Inferior parietal cortex (tissue), 1 donor: ENCODE measurements around the gene KCNMA1.
A peak's percentile ranks its signal among the peaks of the same experiment; 100 is the strongest.
"Not testable (repeated sequence)": the region's sequence is repeated elsewhere in the genome, so short reads cannot be mapped to it uniquely, and the experiment has no call there.

Experiments
- DNase-seq: peaks from one replicate; pipeline ENCODE4 v3.0.0-alpha.2; 2016; ENCODE audit errors: extremely low spot score

KCNMA1 gene

DNA sequence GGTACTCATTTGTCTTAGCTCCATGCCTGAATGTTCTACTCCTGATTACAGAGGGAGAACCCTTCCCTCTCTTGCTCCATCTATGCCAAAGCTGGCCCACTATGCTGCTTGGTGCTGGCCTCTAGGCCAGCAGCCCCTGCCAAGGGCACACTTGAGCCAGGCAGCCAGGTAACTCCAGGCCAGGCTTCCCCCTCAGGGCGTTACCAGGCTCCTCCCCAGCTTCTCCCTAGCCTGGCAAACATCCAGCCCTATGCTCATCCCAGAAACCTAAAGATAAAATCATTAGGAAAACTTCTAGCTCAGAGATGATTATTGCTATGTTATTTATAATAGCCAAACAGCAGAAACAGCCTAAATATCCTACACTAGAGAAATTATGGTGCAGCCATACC is 103.7 kb downstream of the KCNMA1 start:
- DNase-seq = no peak

DNA sequence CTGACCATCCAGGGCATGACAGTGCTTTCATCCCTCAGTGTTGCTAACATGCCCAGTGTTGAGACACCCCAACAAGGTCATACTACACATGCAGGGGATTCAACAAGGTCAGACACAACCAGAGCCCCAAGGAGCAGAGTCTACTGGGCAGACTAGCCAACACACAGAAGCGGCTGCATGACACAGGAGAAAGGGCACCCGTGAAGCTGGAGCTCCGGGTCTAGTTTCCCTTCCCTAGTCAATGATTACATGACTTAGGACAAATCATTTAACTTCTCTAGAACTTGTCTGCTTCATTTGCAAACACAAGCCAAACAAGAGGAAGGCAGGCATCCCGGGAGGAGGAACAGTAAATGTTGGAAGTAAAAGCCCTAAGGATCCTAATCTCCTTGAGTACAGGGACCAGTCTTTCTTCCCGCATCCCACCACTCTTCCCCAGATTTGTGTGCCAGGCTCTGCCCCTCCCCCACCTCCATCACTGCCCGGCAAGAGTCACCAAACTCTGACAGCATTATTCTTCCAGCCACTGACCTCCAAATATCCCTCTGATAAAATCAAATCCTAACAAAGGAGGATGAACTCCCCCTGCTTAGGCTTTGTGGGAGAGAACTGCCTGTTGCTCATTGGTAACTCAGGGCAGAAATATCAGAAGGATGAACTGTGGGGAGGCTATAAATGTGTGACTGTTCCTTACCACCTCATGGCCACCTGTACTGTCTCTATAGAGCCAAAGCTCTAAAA is 104.3 kb downstream of the KCNMA1 start:
- no peak for DNase-seq

DNA sequence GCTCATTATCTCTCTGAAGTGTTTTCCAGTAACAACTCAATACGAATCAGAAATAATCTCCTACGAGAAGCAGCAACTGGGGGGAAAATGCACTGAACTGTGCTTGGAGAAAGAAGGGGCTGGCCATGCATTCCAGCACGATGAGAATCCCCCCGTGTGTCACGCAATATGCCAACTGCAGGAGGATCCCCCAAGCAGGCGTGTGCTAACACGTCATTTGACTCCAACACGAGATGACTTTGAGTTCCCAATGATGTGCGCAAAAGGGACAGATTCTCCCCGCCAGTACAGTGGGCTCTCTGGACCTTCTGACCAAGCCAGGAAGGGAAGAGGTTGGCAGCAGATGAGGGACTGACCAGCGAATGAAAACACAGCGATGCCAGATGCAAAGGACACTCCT is 105.5 kb downstream of the KCNMA1 start:
- DNase-seq = no peak

DNA sequence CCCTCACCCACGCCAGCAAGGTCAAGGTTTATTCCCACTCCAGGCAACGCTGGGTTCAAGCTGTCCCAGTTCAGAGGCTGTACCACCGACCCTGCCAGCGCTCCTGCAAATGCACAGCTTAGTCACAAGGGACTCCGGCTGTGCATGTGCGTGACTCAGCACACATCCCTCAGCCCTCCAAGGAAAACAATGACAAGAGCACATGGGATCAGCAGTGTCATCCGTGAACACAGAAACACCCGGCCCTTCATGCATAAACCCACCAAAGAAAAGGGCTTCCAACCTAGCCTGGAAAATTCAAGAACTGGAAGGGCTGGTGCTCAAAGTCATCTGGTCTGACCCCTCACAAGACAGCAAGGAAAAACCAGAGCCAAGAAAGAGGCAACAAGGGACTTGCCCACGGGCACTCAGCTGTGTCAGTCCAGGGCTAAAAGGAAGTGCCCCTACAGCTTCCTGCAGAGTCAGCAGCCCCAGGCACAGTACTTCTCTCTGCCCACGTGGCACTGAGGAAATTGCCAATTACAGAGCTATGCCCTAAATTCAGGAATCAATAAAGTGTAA is 106.1 kb downstream of the KCNMA1 start:
- peak; percentile 34 for DNase-seq

DNA sequence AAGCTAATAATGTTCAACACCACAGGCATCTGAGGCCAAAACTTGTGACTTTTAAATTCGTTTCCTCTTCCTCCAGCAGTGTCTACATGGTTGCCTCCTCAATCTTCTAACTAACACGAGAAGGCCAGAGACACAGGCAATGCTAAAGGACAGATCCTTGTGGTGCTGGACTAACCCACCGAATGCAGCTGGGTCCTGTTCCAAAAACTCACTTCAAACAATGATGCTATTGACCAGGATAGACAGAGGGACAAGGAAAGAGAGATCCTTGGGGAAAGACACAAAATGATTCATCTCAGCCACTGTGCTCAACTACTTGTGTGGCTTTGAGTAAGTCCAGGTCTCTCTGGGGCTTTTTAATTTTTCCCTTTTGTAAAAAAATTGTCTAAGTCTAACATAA is 107.6 kb downstream of the KCNMA1 start:
- DNase-seq = no peak

DNA sequence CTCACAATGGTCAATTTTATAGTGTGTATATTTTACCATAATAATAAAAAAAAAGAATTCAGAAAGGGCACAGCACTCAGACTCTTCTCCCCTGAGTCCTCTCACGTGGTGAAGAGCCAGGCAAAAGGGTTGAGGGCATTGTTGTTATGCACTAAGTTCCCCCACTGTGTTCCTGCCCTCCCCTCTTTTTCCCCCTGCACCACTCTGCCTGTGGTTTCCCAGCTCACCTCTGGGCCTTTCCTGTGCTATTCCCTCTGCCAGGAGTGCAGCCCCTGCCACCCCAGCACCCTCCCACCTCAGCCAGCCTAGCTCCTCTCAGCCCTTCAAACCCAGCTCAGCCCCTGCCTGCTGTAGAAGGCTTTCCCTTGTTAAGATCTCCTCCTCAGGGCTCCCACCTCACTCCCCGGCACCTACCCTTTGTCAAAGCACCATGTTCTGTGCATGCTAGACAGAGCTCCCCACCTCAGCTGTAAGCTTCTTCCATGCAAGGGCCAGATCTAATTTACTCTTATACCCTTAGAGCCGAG is 108.5 kb downstream of the KCNMA1 start:
- no peak for DNase-seq

DNA sequence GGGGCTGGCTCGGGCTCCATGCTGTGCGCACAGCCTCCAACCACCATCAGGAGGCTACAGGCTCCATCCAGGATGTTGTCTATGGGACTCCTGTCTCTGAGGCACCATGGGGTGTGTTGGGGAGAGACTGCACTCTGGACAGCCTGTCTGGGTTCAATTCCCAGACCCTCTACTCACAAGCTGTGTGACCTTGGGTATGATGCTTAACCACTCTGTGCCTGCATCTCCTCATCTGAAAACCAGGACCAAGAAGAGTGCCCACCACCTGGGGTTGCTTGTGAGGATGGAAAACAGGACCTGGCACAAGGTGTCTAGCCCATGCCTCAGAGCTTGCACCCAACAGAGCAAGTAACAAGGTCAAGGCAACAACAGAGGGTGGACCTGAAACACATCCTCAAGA is 109.8 kb downstream of the KCNMA1 start:
- DNase-seq = no peak

DNA sequence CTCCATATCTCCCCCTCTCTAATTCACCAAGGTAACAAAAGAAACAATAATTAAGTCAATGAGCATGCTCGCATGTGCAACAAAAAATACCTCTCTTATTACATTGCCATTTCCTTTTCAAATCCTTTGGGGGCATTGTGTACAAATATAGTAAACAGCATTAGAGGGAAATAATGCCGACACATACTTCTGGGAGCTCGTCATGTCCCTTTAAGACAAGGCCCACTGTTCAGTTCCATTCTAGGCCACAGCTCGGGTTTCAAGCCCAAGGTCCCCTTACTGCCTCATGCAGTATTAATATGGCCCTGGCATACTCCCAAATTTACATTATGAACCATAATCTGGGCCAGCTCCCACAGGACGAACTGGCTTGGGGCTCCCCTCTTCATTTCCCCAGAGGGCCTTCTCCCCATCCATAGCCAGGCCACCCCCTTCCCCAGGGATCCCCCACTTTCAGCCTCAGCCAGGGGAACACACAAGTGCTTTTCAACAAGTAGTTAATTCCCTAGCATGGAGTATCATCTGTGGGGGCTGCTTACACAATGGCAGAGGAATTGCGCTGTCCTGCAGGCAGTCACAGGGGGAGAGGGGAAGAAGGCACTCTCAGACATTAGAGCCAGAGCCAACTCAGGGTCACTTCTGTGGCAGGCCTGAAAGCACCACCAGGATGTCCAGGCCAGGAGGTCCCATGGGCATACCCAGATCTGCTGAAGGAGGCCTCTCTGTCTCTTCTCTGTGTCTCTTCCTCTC is 110.6 kb downstream of the KCNMA1 start:
- DNase-seq = no peak

DNA sequence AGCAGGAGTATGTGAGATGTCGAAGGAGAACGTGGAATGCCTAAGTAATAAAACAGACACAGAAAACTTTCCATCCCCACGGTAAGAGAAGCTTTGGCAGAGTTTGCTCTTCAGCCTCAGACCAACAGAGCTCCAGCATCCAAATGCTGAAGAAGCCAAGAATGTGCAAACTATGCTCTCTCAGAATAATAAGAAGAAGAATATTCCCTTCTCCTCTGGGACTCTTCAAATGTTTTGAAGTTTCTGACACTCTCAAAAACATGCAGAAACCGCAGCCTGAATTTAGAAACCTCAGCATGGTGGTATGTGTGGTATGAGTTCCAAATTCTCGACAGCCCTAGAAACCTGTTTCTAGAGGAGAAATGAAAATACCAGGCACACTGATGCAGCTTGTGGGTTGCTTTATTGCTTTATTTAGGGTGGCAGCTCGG is 113.3 kb downstream of the KCNMA1 start:
- no peak for DNase-seq

DNA sequence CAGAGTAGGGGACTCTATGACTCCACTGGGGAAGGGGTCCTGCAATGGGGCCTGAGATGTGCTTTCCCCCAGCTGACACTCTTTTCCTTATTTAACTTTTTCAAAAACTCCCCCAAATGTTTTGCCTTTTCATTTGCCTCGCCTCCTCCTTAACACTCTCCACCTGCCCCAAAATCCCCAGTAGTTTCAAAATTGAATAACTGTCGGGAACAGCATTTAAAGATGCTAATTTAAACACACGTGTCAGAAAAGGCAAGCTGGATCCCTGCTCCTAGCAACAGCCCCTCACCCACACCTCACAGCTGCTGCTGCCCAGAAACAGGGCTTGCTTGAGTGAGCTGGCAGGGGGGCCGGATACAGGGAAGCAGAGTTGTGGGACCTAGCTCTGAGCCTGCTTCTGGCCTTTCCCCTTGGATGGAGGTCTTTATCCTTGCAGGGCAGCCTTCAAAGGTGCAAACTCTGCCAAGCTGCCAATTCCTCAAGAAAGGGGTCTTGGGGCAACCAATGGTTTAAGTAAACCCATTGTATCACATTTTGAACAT is 115.3 kb downstream of the KCNMA1 start:
- DNase-seq = no peak

DNA sequence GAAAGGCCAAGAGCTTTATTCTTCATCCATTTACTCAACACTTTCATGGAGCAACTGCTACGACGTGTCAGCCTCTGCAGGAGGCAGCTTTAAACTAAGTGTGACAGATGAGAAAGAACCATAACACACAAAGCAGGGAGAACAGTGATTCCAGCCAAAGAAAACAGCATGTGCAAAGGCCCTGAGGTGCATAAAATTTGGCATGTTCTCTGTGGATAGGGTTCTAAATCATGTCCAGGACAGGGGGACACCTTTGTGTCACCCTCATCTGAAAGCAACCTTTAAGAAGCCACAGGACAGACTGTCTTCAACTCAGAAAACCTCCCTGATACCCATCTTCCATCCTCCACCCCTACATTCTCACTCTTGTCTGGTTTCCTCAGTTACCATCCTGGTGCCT is 116.6 kb downstream of the KCNMA1 start:
- DNase-seq = no peak

DNA sequence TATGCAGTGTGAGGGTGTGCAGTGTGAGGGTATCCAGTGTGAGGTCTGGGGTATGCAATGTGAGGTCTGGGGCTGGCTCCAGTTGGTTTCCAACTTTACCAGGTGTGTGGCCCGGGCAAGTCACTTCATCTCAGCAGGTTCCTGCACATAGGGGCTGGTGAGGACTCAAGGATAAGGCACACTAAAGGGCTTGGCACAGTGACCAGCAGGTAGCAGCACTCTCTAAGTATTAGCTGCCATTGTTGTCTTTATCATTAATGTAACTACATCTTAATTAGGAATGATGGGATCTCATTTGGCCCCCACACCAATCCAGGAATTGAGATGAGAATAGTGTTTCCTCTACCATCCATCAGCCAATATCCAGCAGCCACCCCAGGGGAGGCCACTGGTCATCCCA is 117.3 kb downstream of the KCNMA1 start:
- DNase-seq = no peak

DNA sequence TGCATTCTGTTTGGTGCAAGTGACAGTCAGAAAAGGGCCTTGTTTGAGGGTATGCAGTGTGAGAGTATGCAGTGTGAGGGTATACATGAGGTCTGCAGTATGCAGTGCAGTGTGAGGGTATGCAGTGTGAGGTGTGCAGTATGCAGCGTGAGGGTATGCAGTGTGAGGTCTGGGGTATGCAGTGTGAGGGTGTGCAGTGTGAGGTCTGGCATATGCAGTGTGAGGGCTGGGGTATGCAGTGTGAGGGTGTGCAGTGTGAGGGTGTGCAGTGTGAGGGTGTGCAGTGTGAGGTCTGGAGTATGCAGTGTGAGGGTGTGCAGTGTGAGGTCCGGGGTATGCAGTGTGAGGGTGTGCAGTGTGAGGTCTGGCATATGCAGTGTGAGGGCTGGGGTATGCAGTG is 117.8 kb downstream of the KCNMA1 start:
- DNase-seq = not testable (repeated sequence)

DNA sequence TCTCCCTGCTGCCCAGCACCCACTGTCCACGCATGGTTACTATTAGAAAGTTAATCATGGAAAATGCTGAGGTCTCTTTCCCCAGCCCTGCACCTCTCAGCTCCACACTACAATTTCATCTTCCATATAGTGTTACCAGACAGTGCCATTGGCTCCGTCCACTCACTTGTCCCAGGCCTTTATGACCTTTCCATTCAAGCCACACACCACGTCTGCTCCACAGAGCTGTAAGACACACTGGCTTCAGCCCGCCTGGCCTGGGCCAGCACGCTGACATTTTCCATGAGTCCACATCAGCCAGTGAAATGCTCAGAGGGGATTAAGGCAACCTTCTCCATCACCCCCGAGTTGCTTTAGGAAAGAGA is 118.7 kb downstream of the KCNMA1 start:
- no peak for DNase-seq

DNA sequence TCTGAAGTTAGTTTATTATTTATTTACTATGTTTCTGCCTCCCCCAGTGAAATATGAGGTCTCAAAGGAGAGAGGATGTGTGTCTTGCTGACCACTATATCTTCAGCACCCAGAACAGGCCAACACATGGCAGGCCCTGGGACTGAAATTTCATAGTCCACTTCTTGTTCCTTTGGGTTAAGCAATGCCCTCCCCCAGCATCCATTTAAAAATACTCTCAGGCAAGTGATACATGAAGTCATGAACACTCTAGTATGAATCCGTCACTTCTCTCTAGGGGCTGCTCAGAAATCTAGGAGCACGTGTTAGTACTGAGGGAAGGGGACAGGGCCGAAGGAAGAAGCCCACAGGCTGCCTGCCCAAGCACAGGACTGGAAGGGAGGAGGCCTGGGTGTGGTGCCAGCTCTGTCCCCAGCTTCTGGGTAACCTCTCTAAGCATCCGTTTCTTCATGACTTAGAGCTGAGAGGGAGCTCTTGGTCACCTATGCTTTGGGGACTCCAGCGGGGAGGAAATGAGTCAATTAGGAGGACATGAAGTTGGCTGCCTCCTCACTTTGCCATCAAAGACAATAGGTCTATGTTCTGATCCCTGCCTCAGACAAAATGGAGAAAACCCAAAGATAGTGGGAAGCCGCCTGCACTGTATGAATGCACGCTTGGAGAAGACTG is 119.2 kb downstream of the KCNMA1 start:
- no peak for DNase-seq

DNA sequence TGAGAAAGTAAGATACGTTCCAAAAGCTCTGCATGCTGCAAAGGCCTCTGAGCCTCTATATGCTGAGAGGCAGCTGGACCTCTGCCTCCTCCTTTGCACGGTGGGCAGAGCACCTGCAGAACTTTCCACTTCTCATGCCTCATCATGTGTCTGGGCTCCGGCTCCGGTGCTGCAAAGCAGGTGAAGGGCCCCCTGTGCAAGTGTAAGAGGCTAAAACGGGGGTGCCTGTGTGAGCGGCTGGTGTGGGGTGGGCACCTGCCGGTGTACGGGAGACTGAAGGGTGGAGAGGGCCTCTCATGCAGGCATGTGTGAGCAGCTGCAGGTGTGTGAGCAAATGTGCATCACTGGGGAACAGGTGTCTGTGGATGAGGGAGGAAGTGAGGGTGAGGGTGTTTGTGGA is 121.0 kb downstream of the KCNMA1 start:
- no peak for DNase-seq

DNA sequence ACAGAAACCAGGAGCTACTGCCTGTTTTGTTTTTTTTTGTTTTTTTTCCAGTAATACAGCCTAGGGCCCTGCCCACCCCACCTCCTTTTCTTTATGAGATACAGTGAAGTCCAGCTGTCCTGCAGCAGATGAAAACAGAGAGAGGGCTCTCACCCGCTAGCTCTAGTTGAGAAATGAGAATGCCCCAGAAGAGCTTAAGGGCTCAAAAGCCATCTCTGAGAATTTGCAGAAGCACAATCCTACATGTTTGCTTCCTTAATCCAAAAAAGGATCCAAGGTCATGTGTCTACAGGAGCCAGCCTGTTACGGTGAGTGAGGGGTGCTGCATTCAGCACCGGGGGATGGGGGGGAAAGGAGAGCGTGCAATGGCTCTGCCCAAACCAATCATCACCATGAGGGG is 122.7 kb downstream of the KCNMA1 start:
- no peak for DNase-seq

DNA sequence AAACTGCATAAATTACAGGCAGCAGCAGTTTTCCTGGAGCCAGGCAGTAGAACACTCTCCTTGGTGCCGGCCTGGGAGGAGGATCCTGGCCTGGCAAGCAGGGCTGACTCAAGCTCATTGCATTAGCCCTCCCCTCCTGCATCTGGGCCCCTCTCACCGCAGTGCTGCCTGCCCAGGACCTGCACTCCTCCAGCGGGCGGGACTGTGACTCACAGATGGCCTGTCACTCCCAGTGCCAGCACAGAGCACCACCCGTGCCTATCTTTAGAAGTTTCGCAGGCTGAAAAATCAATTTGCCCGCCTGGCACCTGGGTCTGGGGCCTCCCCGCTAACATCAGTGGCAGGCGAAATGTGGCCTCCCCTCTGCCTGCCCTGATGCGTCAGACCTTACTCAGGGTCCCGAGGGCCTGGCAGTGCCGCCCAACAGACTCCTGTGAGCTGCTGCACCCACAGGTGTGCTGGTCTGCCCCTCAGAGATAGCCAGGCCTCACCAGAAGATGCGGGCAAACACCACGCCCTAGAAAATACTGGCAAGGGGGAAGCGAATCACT is 123.8 kb downstream of the KCNMA1 start:
- no peak for DNase-seq

DNA sequence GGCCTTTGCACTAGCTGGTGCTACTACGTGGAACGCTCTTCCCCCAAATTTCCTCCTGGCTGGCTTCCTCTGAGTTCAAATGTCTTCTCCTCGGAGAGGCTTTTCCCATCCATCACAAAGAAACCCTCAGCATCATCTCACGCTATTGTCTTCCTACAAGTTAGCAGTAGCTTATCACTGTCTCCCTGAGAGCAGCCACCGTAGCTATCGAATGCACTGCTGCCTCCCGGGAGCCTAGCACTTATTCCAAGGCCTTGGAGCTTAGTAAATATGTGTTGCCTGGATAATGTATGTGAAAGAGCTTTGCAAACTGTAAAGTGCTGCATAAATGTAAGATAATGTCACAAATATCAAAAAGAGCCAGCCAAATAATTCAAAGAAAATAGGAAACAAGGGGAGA is 124.4 kb downstream of the KCNMA1 start:
- DNase-seq = no peak

DNA sequence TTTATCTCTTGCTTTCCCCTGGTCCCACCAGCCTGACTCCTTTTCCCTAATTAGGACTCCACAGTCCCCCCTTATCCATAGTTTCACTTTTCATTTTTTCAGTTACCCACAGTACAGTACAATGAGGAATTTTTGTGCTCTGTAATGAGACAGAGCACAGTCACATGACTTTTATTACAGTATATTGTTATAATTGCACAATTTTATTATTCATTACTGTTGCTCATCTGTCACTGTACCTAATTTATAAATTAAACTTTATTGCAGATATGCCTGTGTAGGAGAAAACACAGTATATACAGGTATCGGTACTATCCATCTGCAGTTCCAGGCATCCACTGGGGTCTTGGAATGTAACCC is 125.4 kb downstream of the KCNMA1 start:
- DNase-seq = no peak

DNA sequence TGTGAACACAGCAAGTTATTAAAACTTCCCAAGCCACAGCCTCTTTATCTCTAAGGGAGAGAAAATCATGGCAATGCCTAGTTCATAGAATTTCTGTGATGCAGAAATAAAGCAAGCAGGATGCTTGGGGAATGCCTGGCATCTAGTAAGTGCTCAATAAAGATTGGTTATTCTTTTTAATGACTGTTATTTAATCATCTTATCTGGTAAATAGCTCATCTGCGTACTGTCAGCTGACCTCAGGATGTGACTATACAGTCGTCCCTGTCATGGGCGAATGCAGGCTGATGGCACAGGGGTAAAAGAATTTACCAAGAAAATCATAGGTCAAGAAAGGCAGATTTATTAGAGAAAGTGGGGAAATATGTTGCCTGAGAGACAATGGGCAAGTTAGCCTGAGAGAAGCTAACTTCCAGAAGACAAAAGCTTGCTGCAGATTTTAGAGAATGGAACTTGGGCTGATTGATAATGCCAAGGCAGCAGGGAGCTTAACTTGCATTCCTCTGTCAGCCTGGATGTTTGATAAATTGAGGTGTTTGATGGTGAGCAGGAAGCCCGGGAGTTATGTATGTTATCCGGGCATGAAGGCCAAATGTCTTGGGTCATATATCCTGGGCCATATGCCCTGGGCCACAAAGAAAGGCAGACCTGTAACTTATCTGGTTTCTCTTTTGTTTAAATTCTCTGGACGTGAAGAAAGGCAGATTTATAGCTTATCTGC is 126.0 kb downstream of the KCNMA1 start:
- no peak for DNase-seq
